ENCODE data around the gene SAMD1. TPM values are rescaled to one million over a fixed set of nuclear protein-coding genes. Genes with fewer than 3 reads are reported as not detected.

Gene SAMD1
- 10 to 100 TPM; 52.9 to 91.3 TPM for total RNA-seq

DNA sequence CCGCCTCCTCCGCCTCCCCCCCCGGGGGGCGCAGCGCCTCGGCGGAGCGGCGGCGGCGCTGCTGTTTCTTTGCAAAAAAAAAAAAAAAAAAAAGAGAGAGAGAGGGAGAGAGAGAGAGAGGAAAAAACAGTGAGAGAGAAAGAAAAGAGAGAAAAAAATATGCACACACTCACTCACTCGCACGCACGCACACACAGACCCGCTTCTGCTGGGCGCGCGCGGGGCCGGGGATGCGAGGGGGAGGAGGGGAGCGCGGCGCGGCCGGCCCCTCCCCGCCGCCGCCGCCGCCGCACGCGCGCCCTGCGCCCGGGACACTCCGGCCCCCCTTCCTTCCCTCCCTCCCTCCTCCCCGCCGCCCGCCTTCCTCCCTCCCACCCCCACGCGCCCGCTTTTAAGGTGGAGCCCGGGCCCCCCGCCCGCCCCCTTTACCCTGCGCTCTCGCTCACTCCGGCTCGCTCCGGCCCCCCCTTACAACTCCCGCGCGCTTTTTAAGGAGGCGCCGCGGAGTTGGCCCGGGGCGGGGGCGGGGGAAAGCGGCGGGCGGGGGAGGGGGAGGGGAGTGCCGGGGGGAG lies at the start of gene SAMD1:
Gene SAMD1, minus strand, starts transcription at position 243 of the 572 bp plus-strand sequence.
- intact Hi-C loops (cut with DNase I): no loop called here
- no peaks in the 10 kb centered on the region for H3K27me3 ChIP-seq

DNA sequence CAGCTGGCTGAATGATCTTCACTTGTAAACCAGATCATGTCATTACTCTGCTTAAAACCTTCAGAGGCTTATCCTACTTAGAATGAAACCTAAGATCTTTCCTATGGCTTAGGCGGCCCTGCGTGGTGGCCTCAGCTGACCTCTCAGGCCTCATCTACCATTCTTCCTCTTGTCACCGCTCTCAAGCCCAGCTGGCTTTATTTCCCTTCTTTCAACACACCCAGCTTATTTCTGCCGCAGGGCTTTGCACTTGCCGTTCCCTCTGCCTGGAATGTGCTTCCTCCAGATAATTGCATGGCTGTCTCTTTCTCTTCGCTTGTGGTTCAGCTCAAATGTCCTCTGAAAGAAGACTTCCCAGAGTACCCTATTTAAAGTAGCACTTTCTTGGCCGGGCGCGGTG lies 49.4 kb upstream of the SAMD1 start:
- peaks cover 5% of the 10 kb centered on the region for H3K4me1 ChIP-seq
- H3K9me3 ChIP-seq: no peaks in the 10 kb centered on the region
- H3K27me3 ChIP-seq: no peaks in the 10 kb centered on the region
- H3K27ac ChIP-seq: no peak overlapping the region
- H3K36me3 ChIP-seq: no peaks in the 10 kb centered on the region
- no peak overlapping the region for H3K9ac ChIP-seq (ENCODE audit: low read depth in 2 of 2, low read length in 2 of 2)
- TF ChIP-seq, protein P1, sequence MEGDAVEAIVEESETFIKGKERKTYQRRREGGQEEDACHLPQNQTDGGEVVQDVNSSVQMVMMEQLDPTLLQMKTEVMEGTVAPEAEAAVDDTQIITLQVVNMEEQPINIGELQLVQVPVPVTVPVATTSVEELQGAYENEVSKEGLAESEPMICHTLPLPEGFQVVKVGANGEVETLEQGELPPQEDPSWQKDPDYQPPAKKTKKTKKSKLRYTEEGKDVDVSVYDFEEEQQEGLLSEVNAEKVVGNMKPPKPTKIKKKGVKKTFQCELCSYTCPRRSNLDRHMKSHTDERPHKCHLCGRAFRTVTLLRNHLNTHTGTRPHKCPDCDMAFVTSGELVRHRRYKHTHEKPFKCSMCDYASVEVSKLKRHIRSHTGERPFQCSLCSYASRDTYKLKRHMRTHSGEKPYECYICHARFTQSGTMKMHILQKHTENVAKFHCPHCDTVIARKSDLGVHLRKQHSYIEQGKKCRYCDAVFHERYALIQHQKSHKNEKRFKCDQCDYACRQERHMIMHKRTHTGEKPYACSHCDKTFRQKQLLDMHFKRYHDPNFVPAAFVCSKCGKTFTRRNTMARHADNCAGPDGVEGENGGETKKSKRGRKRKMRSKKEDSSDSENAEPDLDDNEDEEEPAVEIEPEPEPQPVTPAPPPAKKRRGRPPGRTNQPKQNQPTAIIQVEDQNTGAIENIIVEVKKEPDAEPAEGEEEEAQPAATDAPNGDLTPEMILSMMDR (IDR thresholded peaks at IDR 0.05): no peak
- intact Hi-C loops (cut with DNase I): loop anchor here (10.0 kb wide), 1 partner anchor 335 kb away; the partner anchor contains the start of gene PTGER1
- no peak for DNase-seq
- no peak overlapping the region for H3K4me3 ChIP-seq

More for the DNA sequence above, at the start of gene SAMD1:
- Histone ChIP-seq H3K4me1 (no peaks in the 10 kb centered on the region), H3K9me3 (no peaks in the 10 kb centered on the region), H3K27ac (peak within 1 kb of the TSS; percentile 95), H3K4me3 (peak within 1 kb of the TSS; percentile 84), H3K9ac (ENCODE audit: low read depth in 2 of 2, low read length in 2 of 2) (peak within 1 kb of the TSS; percentile 80 to 84), H3K36me3 (no peaks in the 10 kb centered on the region)
- TF ChIP-seq, protein P1 (IDR thresholded peaks at IDR 0.05): no peak
- peak; percentile 88 for DNase-seq

DNA sequence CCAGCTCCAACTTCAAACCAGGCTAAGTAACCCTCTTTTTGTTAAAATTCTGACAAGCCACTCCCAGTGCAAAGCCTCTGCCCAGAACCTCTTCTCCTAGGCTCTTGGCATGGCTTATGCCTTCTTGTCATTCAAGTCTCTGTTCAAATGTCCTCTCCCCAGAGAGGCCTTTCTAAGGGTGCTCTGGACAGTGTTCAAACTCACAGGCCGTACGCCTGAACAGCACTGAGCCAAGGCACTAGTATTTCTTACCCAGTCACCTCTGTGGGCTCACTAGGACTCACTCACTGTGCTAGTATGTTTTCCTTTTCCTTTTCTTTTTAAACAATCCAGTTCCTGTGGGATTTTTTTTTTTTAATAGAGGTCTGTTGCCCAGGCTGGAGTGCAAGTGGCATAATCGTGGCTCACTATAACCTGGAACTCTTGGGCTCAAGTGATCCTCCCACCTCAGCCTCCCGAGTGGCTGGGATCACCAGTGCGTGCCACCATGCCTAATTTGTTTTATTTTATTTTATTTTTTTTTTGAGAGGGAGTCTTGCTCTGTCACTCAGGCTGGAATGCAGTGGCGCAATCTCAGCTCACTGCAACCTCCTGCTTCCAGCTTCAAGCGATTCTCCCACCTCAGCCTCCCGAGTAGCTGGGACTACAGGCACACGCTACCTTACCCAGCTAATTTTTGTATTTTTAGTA lies 48.2 kb upstream of the SAMD1 start:
- no peak overlapping the region for H3K4me3 ChIP-seq
- no peaks in the 10 kb centered on the region for H3K9me3 ChIP-seq
- TF ChIP-seq, protein P1 (IDR thresholded peaks at IDR 0.05): no peak
- no peak overlapping the region for H3K9ac ChIP-seq (ENCODE audit: low read depth in 2 of 2, low read length in 2 of 2)
- H3K4me1 ChIP-seq: peaks cover 5% of the 10 kb centered on the region
- H3K27ac ChIP-seq: no peak overlapping the region
- H3K27me3 ChIP-seq: no peaks in the 10 kb centered on the region
- no peaks in the 10 kb centered on the region for H3K36me3 ChIP-seq
- intact Hi-C loops (cut with DNase I): no loop called here
- DNase-seq: no peak

DNA sequence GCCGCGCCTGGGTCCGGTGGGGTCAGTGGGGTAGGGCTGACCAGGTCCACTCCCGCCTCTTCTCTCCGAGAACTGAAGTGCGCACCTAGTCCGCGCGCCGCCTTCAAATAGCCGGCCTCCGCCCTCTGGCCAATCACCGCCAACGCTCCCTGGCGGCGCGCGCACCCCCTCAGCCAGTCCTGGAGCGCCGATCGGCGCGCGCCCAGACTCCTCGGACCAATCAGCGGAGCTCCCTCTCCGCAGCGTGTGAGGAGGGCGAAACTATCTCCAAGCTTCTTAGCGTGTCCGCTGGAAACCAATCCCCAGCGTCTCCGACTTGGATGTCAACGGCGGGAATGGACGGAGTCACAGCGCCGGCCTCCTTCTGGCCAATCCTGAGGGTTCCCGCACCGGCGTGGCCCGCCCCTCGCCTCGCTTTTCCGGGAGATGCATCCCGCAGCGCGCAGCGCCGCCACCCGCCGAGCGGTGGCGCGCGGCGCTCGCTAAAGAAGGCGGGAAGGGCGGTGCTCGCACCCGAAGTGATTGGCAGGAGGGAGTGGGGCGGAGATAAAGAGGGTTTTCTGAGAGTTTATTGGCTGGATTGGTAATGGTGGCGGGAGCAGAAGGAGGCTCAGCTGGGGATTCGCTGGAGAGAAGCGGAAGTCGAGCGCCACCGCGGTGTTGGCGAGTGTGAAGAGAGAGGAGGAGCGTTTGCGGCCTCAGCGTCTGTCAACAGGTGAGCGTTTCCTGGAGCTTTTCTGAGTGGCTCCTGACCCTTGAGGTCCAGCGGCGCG lies 46.1 kb upstream of the SAMD1 start, which contains the start of gene ASF1B:
Gene ASF1B, minus strand, starts transcription at position 81 of the 773 bp plus-strand sequence. CDS start 133 bp downstream, outside the sequence.
- TF ChIP-seq, protein P1 (IDR thresholded peaks at IDR 0.05): peak; percentile 81
- peaks cover 5% of the 10 kb centered on the region for H3K4me1 ChIP-seq
- H3K36me3 ChIP-seq: no peaks in the 10 kb centered on the region
- intact Hi-C loops (cut with DNase I): no loop called here
- H3K4me3 ChIP-seq: peak within 1 kb of the TSS; percentile 76
- no peaks in the 10 kb centered on the region for H3K27me3 ChIP-seq
- DNase-seq: peak; percentile 98
- H3K27ac ChIP-seq: peak within 1 kb of the TSS; percentile 91
- no peaks in the 10 kb centered on the region for H3K9me3 ChIP-seq
- H3K9ac ChIP-seq (ENCODE audit: low read depth in 2 of 2, low read length in 2 of 2): peak within 1 kb of the TSS; percentile 66 to 74

DNA sequence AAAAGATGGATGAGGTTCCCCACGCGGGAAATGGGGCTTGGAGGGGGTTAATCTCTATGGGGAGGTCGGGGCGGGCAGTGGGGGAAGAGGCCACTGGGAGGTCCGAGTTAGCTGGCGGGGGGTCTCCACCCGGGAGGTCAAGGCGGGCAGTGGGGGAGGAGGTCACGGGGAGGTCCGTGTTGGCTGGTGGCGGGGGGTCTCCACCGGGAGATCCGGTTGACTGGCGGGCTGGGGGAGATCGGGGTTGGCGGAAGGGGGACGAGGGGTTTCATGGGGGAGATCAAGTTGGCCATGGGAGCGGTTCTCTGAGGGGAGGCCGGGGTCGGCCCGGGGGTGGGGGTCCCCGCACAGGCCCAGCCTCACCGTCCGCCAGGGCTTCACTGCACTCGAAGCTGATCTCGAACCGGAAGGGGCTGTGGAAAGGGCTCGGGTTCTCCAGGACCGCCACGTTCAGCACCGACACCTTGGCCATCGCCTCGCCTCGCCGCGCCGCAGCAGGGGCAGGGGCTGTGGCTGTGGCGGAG lies 45.5 kb upstream of the SAMD1 start:
- Histone ChIP-seq H3K4me1 (peaks cover 5% of the 10 kb centered on the region), H3K9ac (ENCODE audit: low read depth in 2 of 2, low read length in 2 of 2) (peak overlapping the region; percentile 46 to 63), H3K4me3 (peak overlapping the region; percentile 76), H3K36me3 (no peaks in the 10 kb centered on the region), H3K27ac (peak overlapping the region; percentile 91), H3K9me3 (no peaks in the 10 kb centered on the region), H3K27me3 (no peaks in the 10 kb centered on the region)
- intact Hi-C loops (cut with DNase I): no loop called here
- peak; percentile 30 for DNase-seq
- TF ChIP-seq, protein P1 (IDR thresholded peaks at IDR 0.05): no peak
